Right lobe of liver (tissue), 6 donors: ENCODE measurements around the gene TMC2. TPM values are rescaled to one million over a fixed set of nuclear protein-coding genes. Genes with fewer than 3 reads are reported as not detected.

ENCODE experiments used
- ATAC-seq, 4 donors: fragments of 200-7000 bp; cut with Tn5 transposase; one replicate each; pipeline ENCODE4 v1.9.1; 2020; ENCODE audit warnings: mild to moderate bottlenecking in 4 of 4, moderate library complexity in 4 of 4
- DNase-seq, 3 donors: peaks; one replicate each; pipeline ENCODE4 v3.0.0-alpha.2; 2020
- H3K27ac ChIP-seq, 3 donors: fragments of 200-600 bp; one replicate each; pipeline ENCODE4 v1.8.0; 2022
- H3K27me3 ChIP-seq, 2 donors: fragments of 200-600 bp; one replicate each; pipeline ENCODE4 v1.8.0; 2022
- H3K36me3 ChIP-seq, 4 donors: fragments of 200-600 bp; sonication (generic) in 1 of 4; one replicate each; pipeline versions ENCODE4 v1.5.1 to v1.8.0; 2017 to 2022; ENCODE audit warnings: control low read depth in 1 of 4
- H3K4me1 ChIP-seq, 4 donors: fragments of 200-600 bp; sonication (generic) in 1 of 4; one replicate each; pipeline versions ENCODE4 v1.5.1 to v1.8.0; 2017 to 2022; ENCODE audit warnings: control low read depth in 1 of 4
- H3K4me3 ChIP-seq, 3 donors: fragments of 200-600 bp; one replicate each; pipeline ENCODE4 v1.8.0; 2022
- H3K9me3 ChIP-seq, 4 donors: fragments of 200-600 bp; sonication (generic) in 1 of 4; one replicate each; pipeline versions ENCODE4 v1.5.1 to v1.8.0; 2017 to 2022; ENCODE audit warnings: control low read depth in 1 of 4
- POLR2A ChIP-seq: fragments of 450-650 bp; IDR thresholded peaks from one replicate; pipeline ENCODE4 v1.6.1; 2017; ENCODE audit warnings: antibody characterized with exemption, mild to moderate bottlenecking
- WGBS: methylation state at CpG from one replicate; pipeline ENCODE4 v1.1.6; 2018; ENCODE audit warnings: low coverage, low lambda C conversion rate; ENCODE audit not compliant: insufficient coverage; ENCODE audit errors: missing lambda C conversion rate; 5-methylcytosine and 5-hydroxymethylcytosine counted together
- intact Hi-C, 2 donors: fragments of 100-400 bp; cut with DNase I; formaldehyde crosslinking; loops; one replicate each; pipeline versions ENCODE4 v1.11.2 to v1.14.1; 2022
- total RNA-seq, 6 experiments: library from RNA; depleted of rRNA in 2 of 6; stranded (reverse); fragments of >200 nt in 2 of 6; fragmentation: NEBNext Ultra II Directional in 3 of 6; extraction: Animal tissue kit (Norgen Biotek cat#: 25700) in 3 of 6; gene quantifications; one replicate each; pipeline versions ENCODE4 v1.1.0 to v1.2.4, GENCODE V29; 2016 to 2023
- TF ChIP-seq, protein P1 (sequence below), 4 donors: fragments of 200-600 bp in 3 of 4; fragments of 450-650 bp in 1 of 4; IDR thresholded peaks; one replicate each; pipeline versions ENCODE4 v1.5.1 to v1.8.0; 2016 to 2022; ENCODE audit warnings: antibody characterized with exemption in 4 of 4, mild to moderate bottlenecking in 2 of 4
- donor health status: DM: no; HTN: yes; CAD: no.
- donor health status: DM: no; HTN: no; CAD: no.
- donor health status: DM: no; HTN: no; CAD: no.
- donor health status: DM: no; HTN: yes; CAD: no.
- donor health status: DM: no; HTN: yes; CAD: no.

TMC2 gene
- total RNA-seq, 6 experiments from 2014 or later: not detected

DNA sequence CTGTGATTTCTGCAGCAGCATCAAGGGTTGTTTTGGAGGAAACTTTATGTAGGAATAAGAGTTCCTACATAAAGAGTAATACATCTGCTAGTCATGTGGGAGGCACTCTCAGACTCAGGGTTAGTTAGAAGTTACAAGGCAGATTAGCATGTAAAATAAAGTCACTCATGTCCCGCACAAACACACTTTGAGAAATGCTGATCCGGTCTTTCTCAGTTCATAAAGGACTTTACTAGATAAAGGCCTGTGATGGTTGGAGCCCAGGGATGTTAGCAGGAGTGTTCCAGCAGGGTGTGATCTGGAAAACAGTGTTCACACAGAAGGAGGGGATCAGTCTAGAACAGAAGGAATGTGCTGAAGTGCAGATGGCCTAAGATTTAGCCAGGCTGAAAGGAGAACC lies 83.0 kb downstream of the TMC2 start:
- no peaks in the 10 kb centered on the region for H3K9me3 ChIP-seq
- 60% methylated on average over 1 of the region's 2 CpGs for WGBS
- no peaks in the 10 kb centered on the region for H3K27me3 ChIP-seq
- H3K4me3 ChIP-seq: no peak overlapping the region
- ATAC-seq: no peak
- H3K27ac ChIP-seq: no peak overlapping the region
- TF ChIP-seq, protein P1, sequence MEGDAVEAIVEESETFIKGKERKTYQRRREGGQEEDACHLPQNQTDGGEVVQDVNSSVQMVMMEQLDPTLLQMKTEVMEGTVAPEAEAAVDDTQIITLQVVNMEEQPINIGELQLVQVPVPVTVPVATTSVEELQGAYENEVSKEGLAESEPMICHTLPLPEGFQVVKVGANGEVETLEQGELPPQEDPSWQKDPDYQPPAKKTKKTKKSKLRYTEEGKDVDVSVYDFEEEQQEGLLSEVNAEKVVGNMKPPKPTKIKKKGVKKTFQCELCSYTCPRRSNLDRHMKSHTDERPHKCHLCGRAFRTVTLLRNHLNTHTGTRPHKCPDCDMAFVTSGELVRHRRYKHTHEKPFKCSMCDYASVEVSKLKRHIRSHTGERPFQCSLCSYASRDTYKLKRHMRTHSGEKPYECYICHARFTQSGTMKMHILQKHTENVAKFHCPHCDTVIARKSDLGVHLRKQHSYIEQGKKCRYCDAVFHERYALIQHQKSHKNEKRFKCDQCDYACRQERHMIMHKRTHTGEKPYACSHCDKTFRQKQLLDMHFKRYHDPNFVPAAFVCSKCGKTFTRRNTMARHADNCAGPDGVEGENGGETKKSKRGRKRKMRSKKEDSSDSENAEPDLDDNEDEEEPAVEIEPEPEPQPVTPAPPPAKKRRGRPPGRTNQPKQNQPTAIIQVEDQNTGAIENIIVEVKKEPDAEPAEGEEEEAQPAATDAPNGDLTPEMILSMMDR (IDR thresholded peaks at IDR 0.05): no peak
- no peak for TF ChIP-seq POLR2A
- H3K4me1 ChIP-seq: no peaks in the 10 kb centered on the region
- intact Hi-C loops: no loop called here
- H3K36me3 ChIP-seq: no peaks in the 10 kb centered on the region
- DNase-seq: no peak

DNA sequence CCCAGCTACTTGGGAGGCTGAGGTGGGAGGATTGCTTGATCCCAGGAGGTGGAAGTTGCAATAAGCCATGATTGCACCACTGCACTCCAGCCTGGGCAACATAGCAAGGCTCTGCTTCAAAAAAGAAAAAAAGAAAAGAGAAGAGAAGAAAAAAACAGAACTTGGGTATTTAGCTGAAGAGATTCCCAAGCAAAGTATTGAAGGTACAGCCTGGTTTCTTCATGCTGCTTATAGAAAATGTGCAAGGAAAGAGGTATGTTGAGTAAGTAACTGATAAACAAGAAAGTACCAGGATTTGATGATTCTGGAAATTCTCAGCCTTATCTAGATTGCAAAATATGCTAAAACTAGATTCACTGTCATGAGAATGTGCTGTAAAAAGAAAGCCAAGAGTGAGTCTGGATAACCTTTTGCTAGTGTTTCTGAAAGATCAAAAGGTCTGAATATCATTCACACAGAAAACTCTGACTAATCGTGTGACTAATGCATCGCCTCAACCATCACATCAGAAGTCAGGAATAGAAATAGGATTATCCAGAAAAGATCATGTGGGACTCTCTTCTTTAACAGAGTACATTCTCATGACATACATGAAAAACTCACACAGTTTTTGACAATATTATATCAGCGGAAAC lies 83.7 kb downstream of the TMC2 start:
- intact Hi-C loops: no loop called here
- Histone ChIP-seq H3K9me3 (no peaks in the 10 kb centered on the region), H3K4me3 (no peak overlapping the region), H3K27me3 (no peaks in the 10 kb centered on the region), H3K4me1 (no peaks in the 10 kb centered on the region), H3K27ac (no peak overlapping the region), H3K36me3 (no peaks in the 10 kb centered on the region)
- 75% methylated on average over 3 of the region's 3 CpGs for WGBS
- DNase-seq (no peak), ATAC-seq (no peak)
- TF ChIP-seq, protein P1 (IDR thresholded peaks at IDR 0.05): no peak
- no peak for TF ChIP-seq POLR2A

DNA sequence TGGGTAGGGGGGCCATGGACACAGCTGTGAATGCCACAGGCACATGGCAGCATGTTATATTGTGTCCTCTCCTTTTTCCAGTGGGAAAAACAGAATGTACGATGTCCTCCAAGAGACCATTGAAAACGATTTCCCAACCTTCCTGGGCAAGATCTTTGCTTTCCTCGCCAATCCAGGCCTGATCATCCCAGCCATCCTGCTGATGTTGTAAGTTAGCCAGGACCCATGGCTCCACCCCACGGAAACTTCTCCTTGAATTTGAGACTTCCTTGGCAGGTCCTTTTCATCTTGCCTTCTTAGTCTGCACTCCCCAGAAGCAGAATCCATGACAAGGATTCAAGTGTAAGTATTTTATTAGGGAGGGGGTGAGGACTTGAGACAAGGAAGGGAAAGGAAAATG lies 87.8 kb downstream of the TMC2 start:
- Histone ChIP-seq H3K4me3 (no peak overlapping the region), H3K9me3 (no peaks in the 10 kb centered on the region), H3K27me3 (no peaks in the 10 kb centered on the region), H3K36me3 (no peaks in the 10 kb centered on the region), H3K27ac (no peak overlapping the region), H3K4me1 (no peaks in the 10 kb centered on the region)
- intact Hi-C loops: no loop called here
- no peak for TF ChIP-seq POLR2A
- TF ChIP-seq, protein P1 (IDR thresholded peaks at IDR 0.05): no peak
- ATAC-seq: no peak
- DNase-seq: no peak
- WGBS: 38% methylated on average over 3 of the region's 4 CpGs

DNA sequence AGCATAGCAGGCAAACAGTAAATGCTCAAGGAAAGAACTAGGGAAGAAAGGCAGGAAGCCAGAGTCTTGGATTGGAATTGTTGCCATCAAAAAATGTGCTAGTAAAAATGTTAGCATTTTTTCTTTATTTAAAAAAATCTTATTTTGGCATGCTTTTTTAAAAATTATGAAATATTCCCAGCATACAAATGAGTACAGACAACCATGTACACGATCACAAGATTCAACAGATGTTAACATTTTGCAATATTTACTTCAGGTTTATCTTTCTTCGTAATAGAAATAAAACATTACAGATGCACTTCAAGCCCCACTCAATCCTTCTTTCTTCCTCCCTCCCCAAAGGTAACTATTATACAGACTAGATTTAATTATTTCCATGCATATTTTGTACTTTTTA lies 88.7 kb downstream of the TMC2 start:
- no peak for DNase-seq
- TF ChIP-seq, protein P1 (IDR thresholded peaks at IDR 0.05): no peak
- TF ChIP-seq POLR2A: no peak
- H3K27ac ChIP-seq: no peak overlapping the region
- H3K9me3 ChIP-seq: no peaks in the 10 kb centered on the region
- WGBS: 25% methylated on average over 2 of the region's 2 CpGs
- no peak overlapping the region for H3K4me3 ChIP-seq
- no peaks in the 10 kb centered on the region for H3K4me1 ChIP-seq
- intact Hi-C loops: no loop called here
- H3K27me3 ChIP-seq: no peaks in the 10 kb centered on the region
- no peak for ATAC-seq
- H3K36me3 ChIP-seq: no peaks in the 10 kb centered on the region
